ENCODE data around the gene NLN.

Gene NLN

GRCh38 chr5:65693121-65693520, 28.9 kb upstream of the NLN start:
- Histone ChIP-seq H3K4me3 (ENCODE audit: low read depth, low read length) (no peak overlapping the region), H3K4me1 (no peaks in the 10 kb centered on the region), H3K27ac (no peak overlapping the region), H2AFZ (no peak overlapping the region), H3K27me3 (ENCODE audit: control insufficient read depth, insufficient read depth, low read length) (no peaks in the 10 kb centered on the region), H3K9me3 (ENCODE audit: control insufficient read depth, low read length) (no peaks in the 10 kb centered on the region), H3K79me2 (no peaks in the 10 kb centered on the region), H3K9ac (no peak overlapping the region), H3K36me3 (ENCODE audit: control insufficient read depth, insufficient read depth, low read length) (no peaks in the 10 kb centered on the region), H3K4me2 (ENCODE audit: low read length) (no peak overlapping the region)
- no peak for TF ChIP-seq CTCF (IDR thresholded peaks at IDR 0.05)

GRCh38 chr5:65695162-65695755, 26.7 kb upstream of the NLN start:
- Histone ChIP-seq H3K27me3 (ENCODE audit: control insufficient read depth, insufficient read depth, low read length) (no peaks in the 10 kb centered on the region), H3K79me2 (no peaks in the 10 kb centered on the region), H3K4me2 (ENCODE audit: low read length) (no peak overlapping the region), H3K4me1 (no peaks in the 10 kb centered on the region), H3K27ac (no peak overlapping the region), H3K9me3 (ENCODE audit: control insufficient read depth, low read length) (no peaks in the 10 kb centered on the region), H3K9ac (no peak overlapping the region), H3K4me3 (ENCODE audit: low read depth, low read length) (no peak overlapping the region), H3K36me3 (ENCODE audit: control insufficient read depth, insufficient read depth, low read length) (no peaks in the 10 kb centered on the region), H2AFZ (no peak overlapping the region)
- no peak for TF ChIP-seq CTCF (IDR thresholded peaks at IDR 0.05)

- TF ChIP-seq CTCF (IDR thresholded peaks at IDR 0.05): no peak
- no peak overlapping the region for H2AFZ ChIP-seq
- H3K4me1 ChIP-seq: no peaks in the 10 kb centered on the region
- H3K27ac ChIP-seq: no peak overlapping the region
- no peak overlapping the region for H3K4me2 ChIP-seq (ENCODE audit: low read length)
- H3K9ac ChIP-seq: no peak overlapping the region
- no peaks in the 10 kb centered on the region for H3K27me3 ChIP-seq (ENCODE audit: control insufficient read depth, insufficient read depth, low read length)
- H3K36me3 ChIP-seq (ENCODE audit: control insufficient read depth, insufficient read depth, low read length): no peaks in the 10 kb centered on the region
- no peaks in the 10 kb centered on the region for H3K9me3 ChIP-seq (ENCODE audit: control insufficient read depth, low read length)
- no peak overlapping the region for H3K4me3 ChIP-seq (ENCODE audit: low read depth, low read length)
- H3K79me2 ChIP-seq: no peaks in the 10 kb centered on the region
Measured at GRCh38 chr5:65695896-65696295, 26.1 kb upstream of the NLN start.

- no peak overlapping the region for H3K4me2 ChIP-seq (ENCODE audit: low read length)
- no peaks in the 10 kb centered on the region for H3K4me1 ChIP-seq
- H3K79me2 ChIP-seq: no peaks in the 10 kb centered on the region
- H2AFZ ChIP-seq: no peak overlapping the region
- H3K4me3 ChIP-seq (ENCODE audit: low read depth, low read length): no peak overlapping the region
- H3K36me3 ChIP-seq (ENCODE audit: control insufficient read depth, insufficient read depth, low read length): no peaks in the 10 kb centered on the region
- H3K9ac ChIP-seq: no peak overlapping the region
- H3K27me3 ChIP-seq (ENCODE audit: control insufficient read depth, insufficient read depth, low read length): no peaks in the 10 kb centered on the region
- no peak for TF ChIP-seq CTCF (IDR thresholded peaks at IDR 0.05)
- H3K9me3 ChIP-seq (ENCODE audit: control insufficient read depth, low read length): no peaks in the 10 kb centered on the region
- H3K27ac ChIP-seq: no peak overlapping the region
Measured at GRCh38 chr5:65696892-65697291, 25.1 kb upstream of the NLN start.

- Histone ChIP-seq H3K9me3 (ENCODE audit: control insufficient read depth, low read length) (no peaks in the 10 kb centered on the region), H3K27ac (no peak overlapping the region), H3K27me3 (ENCODE audit: control insufficient read depth, insufficient read depth, low read length) (no peaks in the 10 kb centered on the region), H3K9ac (no peak overlapping the region), H3K79me2 (no peaks in the 10 kb centered on the region), H2AFZ (no peak overlapping the region), H3K36me3 (ENCODE audit: control insufficient read depth, insufficient read depth, low read length) (no peaks in the 10 kb centered on the region), H3K4me2 (ENCODE audit: low read length) (no peak overlapping the region), H3K4me1 (no peaks in the 10 kb centered on the region), H3K4me3 (ENCODE audit: low read depth, low read length) (no peak overlapping the region)
- no peak for TF ChIP-seq CTCF (IDR thresholded peaks at IDR 0.05)
Measured at GRCh38 chr5:65699338-65699737, 22.7 kb upstream of the NLN start.
